Measurements from ENCODE around the gene TXNL4A.
"Not testable (repeated sequence)": the region's sequence is repeated elsewhere in the genome, so short reads cannot be mapped to it uniquely, and the experiment has no call there.

TXNL4A gene, protein sequence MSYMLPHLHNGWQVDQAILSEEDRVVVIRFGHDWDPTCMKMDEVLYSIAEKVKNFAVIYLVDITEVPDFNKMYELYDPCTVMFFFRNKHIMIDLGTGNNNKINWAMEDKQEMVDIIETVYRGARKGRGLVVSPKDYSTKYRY
- total RNA-seq = 59.9 to 101 reads per million in 2 experiments

DNA sequence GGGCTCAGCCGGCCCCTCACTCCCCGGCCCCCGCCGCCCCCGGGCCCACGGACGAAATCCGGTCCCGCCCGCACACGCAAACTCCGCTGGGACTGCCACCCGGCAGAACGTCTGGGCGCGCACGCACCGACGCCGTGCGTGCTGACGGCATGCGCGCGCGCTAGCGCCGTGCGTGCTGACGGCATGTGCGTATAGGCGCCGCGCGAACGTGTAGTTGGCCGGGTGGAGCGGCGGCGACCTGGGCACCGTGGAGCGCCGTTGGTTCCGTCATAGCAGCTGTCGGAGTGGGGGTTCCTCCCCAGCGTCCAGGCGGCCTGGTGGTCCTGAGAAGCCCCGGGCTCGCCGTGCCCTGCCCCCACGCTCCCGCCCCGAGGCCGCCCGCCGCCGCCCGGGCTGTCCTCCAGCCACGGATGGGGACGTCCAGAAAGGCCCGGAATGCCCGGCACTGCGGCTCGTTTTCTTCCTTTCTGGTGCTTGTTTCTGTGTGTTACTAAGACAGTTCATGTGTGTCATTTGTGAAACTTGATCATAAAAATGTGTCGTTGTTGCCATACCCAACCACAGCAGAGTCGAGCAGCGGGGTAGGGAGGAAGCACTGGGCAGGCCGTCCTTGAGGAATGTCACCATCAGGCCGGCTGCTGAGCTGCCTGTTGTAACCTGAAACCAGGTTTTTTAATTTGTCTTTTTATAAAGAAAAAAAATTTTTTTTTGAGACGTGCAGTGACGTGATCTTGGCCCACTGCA lies at the start of gene TXNL4A:
TSS of gene TXNL4A (minus strand) at position 113 of the 744 bp plus-strand sequence. CDS start 171 bp downstream, outside the sequence.
- DNase-seq (ENCODE audit: low read depth) = peak; percentile 74

DNA sequence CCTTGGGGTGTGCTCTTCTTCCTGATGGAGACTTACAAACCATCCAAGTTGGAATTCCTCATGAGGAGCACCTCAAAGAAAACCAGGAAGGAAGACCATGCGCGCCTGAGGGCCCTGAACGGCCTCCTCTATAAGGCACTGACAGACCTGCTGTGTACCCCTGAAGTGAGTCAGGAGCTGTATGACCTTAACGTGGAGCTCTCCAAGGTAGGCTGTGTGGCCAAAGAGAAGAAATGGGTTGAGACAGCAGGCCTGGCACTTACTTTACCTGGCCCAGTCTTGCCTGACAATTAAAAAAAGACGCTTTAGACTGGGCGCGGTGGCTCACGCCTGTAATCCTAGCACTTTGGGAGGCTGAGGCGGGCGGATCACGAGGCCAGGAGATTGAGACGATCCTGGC lies 48.9 kb upstream of the TXNL4A start:
- no peak for DNase-seq (ENCODE audit: low read depth)

DNA sequence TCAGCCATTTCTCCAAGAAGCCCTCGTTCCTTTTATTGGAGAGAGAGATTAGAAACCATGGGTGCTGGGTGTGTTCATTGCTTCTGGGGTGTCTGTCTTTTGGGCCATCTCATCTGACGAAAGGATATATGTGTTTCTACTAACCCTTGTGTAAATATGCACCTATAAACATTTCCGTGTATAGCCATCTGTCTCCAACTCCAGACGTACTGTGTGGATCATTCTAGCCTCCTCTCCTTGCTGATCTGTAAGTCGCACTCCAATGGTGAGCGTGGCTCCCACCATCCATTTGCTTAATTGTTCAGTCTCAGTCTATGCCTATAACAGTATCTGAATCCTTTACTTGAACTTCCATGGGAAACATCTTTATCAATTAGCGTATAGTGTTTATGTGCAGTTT lies 47.6 kb upstream of the TXNL4A start:
- DNase-seq (ENCODE audit: low read depth) = no peak

DNA sequence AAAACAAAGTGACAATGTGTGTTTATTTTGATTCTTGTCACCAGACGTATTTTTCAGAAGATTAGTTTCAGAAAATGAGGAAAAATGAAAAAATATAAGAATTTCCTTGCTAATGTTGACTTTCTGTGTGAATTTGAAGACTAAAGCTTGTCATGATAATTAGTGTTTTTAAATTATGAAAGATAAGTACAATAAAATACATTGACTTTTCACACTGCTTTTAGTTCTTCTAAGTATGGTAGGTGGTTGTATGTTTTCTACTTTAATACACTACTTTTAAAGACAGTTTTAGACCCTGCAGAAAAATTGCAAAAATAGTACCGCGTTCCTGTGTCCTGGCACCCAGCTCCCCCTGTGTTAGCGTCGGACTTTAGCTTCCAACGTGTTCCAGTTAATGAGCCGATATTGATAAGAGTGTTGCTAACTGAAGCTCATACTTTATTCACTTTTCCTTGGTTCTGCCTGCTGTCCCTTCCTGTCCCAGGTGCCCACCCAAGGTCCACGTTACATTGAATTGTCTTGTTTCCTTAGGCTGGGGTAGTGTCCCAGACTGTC lies 46.6 kb upstream of the TXNL4A start:
- DNase-seq (ENCODE audit: low read depth) = no peak

DNA sequence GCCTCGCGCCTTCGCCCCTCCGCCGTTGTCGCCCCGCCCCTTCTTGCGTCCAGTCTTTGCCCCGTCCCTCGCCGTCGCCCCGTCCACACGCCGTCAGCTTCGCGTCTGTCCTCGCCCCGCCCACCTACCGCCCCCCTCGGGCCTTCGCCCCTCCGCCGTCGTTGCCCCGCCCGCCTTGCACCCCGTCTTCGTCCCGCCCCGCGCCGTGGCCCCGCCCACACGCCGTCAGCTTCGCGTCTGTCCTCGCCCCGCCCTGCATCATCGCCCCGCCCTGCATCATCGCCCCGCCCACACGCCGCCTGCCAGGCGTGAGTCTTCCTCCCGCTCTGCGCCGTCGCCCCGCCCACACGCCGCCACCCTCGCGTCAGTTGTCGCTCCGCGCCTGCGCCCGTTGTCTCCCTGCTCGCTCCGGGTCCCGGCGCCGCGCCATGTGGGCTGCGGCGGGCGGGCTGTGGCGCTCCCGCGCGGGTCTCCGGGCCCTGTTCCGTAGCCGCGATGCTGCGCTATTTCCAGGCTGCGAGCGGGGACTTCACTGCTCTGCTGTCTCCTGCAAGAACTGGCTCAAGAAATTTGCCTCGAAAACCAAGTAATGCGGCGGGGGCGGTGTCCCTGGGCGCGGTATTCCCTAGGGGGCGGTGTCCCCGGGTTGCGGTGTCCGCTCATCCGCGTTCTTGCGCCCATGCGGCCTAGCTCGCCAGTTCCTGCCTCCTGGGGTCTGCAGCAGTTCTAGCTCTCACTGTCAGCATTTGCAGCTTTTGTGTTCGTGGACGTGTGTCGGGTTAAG lies 45.9 kb upstream of the TXNL4A start, which contains the start of gene RBFA:
TSS of gene RBFA (plus strand) at position 367 of the 784 bp plus-strand sequence. CDS start at position 429, 62 bp downstream.
- peak; percentile 100 for DNase-seq (ENCODE audit: low read depth)

DNA sequence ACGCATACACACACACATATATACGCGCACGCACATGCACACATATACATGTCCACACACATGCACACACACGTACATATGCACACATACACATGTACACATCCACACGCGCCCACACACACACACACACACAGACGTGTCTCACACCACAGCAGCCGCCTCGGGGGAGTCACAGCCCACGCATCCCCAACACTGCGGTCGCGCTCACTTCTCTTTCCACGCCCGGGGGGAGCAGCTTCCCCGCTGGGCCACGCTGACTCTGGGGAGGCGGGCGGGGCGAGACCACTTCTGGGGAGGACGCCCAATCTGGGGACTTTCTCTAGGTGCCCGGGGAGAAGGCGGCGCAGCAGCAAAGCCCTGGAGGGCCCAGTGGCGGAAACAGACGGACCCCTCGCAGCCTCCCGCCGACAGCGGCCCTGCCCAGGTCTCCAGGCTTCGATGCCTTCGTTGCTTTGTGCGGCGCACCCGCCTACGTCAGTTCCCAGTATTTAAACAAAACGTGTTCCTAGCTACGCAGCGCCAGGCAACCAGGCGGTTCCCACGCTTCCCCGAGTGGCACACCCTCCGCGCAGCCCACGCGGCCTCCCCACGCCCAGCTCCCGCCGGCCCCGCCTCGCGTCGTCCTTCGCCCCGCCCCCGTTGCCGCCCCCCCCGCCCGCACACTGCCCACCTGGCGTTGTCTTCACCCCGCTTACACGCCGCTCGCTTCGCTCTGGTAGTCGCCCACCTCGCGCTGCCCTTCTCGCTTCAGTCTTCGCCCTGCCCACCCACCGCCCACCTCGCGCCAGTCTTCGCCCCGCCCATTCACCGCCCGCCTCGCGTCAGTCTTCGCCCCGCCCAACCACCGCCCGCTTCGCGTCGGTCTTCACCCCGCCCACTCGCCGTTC lies 45.1 kb upstream of the TXNL4A start:
- DNase-seq (ENCODE audit: low read depth) = no peak

DNA sequence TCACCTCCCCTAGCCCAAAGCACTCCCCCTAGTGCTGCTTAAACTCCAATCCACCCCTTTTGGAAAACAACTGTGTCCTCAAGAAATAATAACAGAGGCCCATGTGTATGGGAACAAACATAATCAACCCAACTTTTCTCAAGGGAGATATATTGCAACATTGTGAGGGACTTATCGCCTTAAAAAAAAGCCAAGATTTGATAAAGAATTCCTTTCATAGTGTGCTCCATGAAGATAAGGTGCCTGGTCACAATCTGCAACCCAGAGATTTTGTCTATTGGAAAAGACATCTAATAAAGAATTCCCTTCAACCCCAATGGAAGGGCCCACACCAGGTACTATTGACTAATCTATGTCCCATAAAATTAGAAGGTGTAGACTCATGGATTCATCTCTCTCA lies 41.3 kb upstream of the TXNL4A start:
- no peak for DNase-seq (ENCODE audit: low read depth)

DNA sequence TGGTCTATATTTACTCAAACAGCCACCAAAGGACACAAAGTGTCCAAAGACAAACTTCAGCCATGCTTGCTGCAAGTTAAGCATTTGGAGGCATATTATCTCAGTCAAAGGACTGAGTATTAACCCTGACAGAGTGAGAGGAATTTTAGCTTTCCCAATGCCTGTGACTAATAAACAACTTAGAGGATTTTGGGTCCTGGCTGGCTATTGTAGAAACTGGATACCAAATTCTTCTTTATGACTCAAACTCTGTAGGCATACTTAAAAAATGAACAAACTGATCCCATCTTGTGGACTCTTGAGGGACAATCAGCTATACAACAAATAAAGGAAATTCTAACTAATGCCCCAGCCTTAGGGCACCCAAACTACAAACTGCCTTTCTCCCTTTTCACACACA lies 39.4 kb upstream of the TXNL4A start:
- DNase-seq (ENCODE audit: low read depth) = not testable (repeated sequence)

DNA sequence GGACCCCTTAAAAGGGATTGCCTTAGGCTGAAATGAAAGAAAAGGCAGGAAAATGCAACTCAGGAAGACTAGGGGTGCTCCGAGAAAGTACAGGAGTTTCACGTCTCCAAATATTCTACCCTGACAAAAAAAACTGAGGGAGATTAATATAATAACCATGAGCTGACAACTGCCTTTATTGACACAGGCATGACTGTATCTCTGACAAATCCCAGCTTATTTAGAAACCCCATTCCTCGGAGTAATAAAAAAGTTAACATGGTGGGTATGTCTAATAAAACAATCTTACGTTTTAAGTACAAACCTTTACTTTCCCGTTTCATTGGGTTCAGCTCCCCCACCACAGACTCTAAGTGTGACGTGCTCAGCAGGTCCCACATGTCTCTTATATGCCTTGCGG lies 38.0 kb upstream of the TXNL4A start:
- no peak for DNase-seq (ENCODE audit: low read depth)

DNA sequence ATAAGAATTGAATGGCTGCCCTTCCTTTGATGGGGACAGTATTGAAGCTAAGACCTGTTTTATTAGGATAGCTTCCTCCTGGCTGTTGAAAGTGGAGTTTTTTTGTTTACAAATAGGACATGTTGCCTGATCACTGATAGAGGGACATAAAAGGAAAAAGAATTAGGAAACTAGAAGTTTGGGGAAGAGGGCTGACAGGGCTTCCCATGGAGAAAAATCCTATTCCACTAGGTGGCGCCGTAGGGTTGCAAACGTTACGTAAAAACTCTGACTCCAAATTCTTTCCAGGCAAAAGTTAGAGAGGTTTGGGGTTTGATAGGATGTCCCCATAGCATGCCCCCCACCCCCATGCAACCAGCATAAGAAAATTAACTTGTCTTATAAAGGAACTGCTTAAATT lies 34.8 kb upstream of the TXNL4A start:
- no peak for DNase-seq (ENCODE audit: low read depth)

DNA sequence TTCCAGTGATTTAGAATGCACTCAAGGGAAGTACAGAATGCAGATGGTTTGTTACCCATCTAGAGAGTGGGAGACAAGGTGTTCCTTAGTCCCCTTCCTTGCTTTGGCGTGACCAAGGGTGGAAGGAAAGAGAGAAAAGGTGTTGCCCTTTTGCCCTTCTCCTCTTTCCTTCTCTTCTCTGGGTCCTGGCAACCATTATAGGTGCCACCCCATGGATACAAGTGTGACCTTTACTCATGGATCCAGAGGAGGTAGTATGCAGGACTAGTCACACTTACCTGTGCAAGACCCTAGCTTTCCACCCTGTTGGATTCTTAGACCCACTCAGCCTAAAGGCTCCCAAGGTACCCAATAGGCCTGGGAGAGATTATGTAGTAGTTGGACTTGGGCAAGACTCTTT lies 34.2 kb upstream of the TXNL4A start:
- no peak for DNase-seq (ENCODE audit: low read depth)

DNA sequence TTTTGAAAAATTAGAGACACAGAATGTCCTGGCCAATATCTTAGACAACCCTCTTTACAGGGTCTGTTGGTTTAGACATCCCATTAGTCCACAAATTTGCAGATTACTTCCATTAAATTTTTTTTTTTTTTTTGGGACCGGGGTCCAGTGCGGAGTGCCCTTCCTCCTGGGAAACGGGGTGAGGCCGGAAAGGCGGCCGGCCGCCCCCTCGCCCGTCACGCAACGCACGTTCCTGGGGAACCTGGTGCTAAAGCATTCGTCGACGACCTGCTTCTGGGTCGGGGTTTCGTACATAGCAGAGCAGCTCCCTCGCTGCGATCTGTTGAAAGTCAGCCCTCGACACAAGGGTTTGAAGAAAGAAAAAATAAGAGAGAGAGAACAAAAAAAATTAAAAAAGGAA lies 24.4 kb upstream of the TXNL4A start:
- DNase-seq (ENCODE audit: low read depth) = no peak

DNA sequence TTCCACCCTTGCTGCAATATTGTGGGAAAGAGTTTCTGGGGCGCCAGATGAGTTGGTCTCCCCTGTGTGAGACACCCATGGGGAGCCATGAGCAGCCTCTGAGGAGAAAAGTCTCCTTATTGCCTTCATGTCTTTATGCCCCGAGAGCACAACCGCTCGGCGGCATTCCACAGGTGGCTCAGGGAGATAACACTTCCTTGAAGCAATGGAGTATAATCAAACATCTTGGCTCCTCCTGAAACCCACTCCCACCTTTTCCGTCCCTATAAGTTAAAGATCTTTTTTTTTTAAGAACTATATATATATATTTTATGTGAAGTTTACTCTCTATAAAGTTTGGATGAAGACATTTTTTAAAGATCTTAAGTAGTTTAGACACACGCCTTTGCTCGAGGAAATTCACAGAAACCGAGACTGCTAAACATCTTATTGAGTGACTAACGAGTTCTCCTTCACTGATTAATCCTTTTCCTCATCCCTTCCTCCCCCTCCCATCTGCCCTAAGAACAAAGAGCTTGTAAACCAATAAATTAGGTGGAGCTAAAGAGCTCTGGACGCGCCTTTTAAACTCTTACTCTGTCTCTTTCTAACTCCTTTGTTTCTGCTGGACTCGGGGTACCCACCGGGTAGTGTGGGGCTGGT lies 23.3 kb upstream of the TXNL4A start:
- not testable (repeated sequence) for DNase-seq (ENCODE audit: low read depth)

DNA sequence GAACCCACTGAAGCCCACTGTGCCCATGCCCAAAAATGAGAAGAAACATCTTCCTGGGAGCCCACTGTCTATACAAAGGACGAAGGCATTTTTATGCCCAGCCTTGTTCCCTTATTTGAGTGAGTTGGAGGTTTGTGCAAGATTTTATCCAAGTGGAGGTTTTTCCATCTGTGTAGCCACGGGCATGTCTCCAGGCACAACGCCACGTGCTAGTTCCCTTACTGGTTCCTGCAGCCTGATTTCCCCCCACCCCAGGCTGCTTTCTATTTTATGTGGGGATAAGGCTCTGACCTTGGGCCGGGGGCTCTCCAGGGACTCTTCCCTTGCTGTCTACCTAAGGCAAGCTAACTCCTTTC lies 22.2 kb upstream of the TXNL4A start:
- DNase-seq (ENCODE audit: low read depth) = no peak

DNA sequence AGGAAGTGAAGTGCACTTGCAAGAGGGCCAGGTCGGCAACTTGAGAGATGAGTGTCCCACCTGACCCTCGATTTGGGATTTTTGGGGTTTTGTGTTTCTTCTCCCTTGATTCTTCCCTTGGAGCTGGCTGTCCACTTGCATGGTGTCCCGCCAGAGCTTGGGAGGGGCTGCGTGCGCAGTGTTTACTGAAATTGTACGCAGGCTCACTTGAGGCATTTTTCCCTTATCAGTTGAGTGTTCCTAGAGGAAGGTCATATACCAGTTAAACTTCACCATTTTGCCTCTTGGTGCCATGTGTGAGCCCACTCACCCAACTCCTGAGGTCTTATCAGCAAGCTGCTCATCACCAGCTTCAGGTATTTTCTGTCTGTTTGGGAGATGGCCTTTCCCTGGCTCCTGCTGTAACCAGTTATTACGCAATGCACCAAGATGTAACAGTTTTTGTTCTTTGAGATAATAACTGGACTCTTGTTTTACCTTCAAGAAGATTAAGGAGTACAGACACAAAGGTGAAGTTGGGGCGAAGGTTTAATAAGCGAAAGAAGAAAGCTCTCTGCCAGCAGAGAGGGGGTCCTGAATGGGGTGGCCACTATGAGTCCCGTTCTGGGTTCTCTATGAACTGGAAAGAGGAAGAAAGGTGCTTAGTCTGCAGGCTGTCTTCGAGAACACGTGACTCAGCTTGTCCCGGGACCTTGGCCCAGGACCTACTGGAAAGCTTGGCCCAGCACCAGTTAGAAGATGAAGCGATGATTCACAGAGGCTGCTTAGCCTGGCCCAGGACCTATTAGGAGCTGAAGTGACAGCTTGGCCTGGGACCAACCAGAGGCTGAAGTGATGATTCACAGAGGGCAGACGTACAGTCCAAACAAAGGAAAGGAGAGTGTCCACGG lies 21.5 kb upstream of the TXNL4A start:
- no peak for DNase-seq (ENCODE audit: low read depth)

DNA sequence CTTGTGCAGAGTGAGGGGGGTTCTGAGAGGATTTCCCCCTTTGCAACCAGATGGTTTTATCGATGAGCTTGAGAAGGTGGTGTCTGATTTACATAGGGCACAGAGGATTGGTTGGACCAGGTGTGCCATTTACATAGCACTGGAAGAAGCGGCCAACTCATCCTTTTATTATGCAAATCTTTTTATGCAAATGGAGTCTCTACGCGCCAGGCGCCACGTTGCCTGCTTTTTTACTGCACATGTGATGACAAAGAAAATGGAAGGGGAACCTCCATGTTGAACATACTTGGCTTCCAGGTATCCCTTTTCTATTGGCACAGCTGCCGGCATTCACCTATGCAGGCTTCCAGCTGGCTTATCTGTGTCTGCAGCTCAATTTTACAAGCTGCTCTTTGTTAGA lies 18.4 kb upstream of the TXNL4A start:
- no peak for DNase-seq (ENCODE audit: low read depth)

DNA sequence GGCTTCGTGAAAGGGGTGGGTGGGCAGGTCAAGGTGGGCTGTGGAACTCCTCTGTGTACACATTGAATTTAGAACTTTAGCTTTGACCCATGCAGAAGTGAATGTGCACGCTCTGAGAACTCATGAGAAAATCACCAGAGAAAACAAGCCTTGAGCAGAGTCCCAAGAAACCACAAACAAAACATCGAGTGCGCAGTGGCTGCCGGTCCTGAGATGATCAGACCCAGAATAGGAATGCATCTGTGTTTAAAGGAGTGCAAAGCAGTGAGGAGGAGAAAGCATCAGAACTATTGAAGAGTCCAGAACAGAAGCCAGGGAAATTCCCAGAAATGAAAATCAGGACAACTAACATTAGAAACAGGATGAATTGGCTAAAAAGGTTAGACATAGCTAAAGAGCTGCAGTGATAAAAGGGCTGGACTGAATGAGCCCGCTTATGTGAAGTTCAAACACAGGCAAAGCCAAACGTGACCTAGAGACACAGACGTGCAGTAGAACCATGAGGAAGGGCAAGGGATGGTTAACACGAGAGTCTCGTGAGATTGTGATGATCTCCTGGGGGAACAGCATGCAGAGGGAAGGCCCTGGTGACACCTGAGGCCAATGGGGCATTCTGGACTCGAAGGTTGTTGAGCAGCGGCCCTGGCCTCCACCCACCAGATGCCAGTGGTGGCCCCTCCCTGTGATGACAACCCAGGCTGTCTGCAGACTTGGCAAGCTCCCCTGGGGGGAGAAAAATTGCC lies 16.4 kb upstream of the TXNL4A start:
- no peak for DNase-seq (ENCODE audit: low read depth)

DNA sequence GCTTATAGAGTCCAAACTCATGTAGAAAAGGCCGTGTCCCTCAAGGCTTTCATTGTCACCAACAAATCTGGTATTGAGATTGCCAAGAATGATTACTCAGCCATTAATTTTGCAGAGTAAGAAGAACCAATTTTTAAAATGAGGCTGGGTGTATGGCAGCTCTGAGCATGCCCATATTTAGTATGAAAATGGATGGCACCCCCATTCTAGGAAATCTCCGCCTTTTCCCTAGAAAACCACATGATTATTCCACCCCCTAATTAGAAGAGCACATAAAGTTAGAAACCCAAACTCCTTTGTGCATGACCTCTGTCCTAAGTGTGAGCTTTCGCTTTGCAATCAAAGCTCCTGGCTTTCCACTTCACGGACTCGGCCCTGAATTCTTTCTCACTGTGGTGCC lies 14.1 kb upstream of the TXNL4A start:
- no peak for DNase-seq (ENCODE audit: low read depth)

DNA sequence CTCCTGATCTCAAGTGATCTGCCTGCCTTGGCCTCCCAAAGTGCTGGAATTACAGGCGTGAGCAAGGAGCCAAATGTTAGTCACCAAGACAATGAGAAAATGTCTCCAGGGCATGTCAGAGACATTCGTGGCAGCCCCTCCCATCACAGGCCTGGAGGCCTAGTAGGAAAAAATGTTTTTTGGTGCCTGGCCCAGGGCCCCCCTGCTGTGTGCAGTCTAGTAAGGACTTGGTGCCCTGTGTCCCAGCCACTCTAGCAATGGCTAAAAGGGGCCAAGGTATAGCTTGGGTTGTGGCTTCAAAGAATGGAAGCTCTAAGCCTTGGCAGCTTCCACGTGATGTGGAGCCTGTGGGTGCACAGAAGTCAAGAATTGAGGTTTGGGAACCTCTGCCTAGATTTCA lies 12.5 kb upstream of the TXNL4A start:
- no peak for DNase-seq (ENCODE audit: low read depth)

Measured in T follicular helper cell (primary cell).